HG02798 (cell line): ENCODE data around the gene SAMD4A.

Experiments used
- ATAC-seq: cut with Tn5 transposase; IDR thresholded peaks from one replicate; pipeline ENCODE4 v1.9.1; 2021; ENCODE audit warnings: mild to moderate bottlenecking; ENCODE audit not compliant: unreplicated experiment, poor library complexity

SAMD4A gene

GRCh38 chr14:54566410-54567223 lies at the start of gene SAMD4A:
TSS of gene SAMD4A (plus strand) at chr14:54567128. CDS start at chr14:54567917, 789 bp downstream.
- peak; percentile 33 for ATAC-seq

- ATAC-seq, result no peak
These were observed 42.5 kb upstream of the SAMD4A start for GRCh38 chr14:54524410-54524809.

GRCh38 chr14:54528973-54529372 lies 38.0 kb upstream of the SAMD4A start:
- ATAC-seq, result no peak

- no peak for ATAC-seq
These were observed 37.1 kb upstream of the SAMD4A start for GRCh38 chr14:54529811-54530210.

- ATAC-seq, result peak; percentile 94
These were observed 34.6 kb upstream of the SAMD4A start for GRCh38 chr14:54532111-54533012.

- ATAC-seq, result no peak
These were observed 33.8 kb upstream of the SAMD4A start for GRCh38 chr14:54533100-54533499.

GRCh38 chr14:54535126-54535525 lies 31.8 kb upstream of the SAMD4A start:
- ATAC-seq, result no peak

- no peak for ATAC-seq
These were observed 31.3 kb upstream of the SAMD4A start for GRCh38 chr14:54535646-54536045.

- no peak for ATAC-seq
These were observed 29.3 kb upstream of the SAMD4A start for GRCh38 chr14:54537651-54538050.

- no peak for ATAC-seq
These were observed 28.9 kb upstream of the SAMD4A start for GRCh38 chr14:54538055-54538454.

- ATAC-seq, result no peak
These were observed 19.3 kb upstream of the SAMD4A start for GRCh38 chr14:54547583-54547982.

- ATAC-seq, result no peak
These were observed 18.4 kb upstream of the SAMD4A start for GRCh38 chr14:54548491-54548890.

GRCh38 chr14:54549862-54550261 lies 17.1 kb upstream of the SAMD4A start:
- ATAC-seq, result no peak

- no peak for ATAC-seq
These were observed 16.4 kb upstream of the SAMD4A start for GRCh38 chr14:54550514-54550913.

GRCh38 chr14:54554401-54554800 lies 12.5 kb upstream of the SAMD4A start:
- no peak for ATAC-seq

- ATAC-seq, result no peak
These were observed 11.3 kb upstream of the SAMD4A start for GRCh38 chr14:54555651-54556050.

GRCh38 chr14:54556535-54556934 lies 10.4 kb upstream of the SAMD4A start:
- ATAC-seq, result no peak

- ATAC-seq, result no peak
These were observed 4.6 kb upstream of the SAMD4A start for GRCh38 chr14:54562334-54562733.

GRCh38 chr14:54564071-54564867 lies 2.7 kb upstream of the SAMD4A start:
- no peak for ATAC-seq
